Upper lobe of left lung (tissue), 4 donors: Measurements from ENCODE around the gene MAGEA4.

Source experiments
- EP300 ChIP-seq, 4 donors: sonication (generic); formaldehyde crosslinking; IDR thresholded peaks; one replicate each; pipeline ENCODE4 v1.5.1; 2017; ENCODE audit warnings: antibody characterized with exemption in 4 of 4, control low read depth in 2 of 4
- TF ChIP-seq, protein P1 (sequence below), 6 experiments: fragments of 450-650 bp in 4 of 6; fragments of 200-600 bp in 2 of 6; sonication (generic) in 2 of 6; IDR thresholded peaks; one replicate each; pipeline ENCODE4 v1.5.1; 2016 to 2019; ENCODE audit warnings: antibody characterized with exemption in 6 of 6

DNA sequence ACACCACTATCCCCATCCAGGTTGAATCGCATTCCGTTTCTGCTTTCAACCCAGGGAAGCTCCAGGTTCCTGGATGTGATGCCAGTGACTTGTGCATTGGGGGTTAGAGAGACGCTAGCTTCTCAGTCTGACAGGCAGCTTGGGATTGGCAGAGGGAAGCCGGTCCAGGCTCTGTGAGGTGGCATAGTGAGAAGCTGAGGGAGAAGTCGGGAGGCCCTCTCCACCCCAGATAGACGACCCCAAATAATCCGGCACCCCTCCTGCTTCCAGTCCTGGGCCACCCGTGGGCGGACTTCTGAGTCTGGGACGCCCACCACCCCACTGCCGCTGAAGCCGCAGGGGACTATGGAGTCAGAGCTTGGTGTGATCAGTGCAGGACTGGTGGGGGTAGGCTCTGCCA is 7.4 kb downstream of the MAGEA4 start:
- TF ChIP-seq, protein P1, sequence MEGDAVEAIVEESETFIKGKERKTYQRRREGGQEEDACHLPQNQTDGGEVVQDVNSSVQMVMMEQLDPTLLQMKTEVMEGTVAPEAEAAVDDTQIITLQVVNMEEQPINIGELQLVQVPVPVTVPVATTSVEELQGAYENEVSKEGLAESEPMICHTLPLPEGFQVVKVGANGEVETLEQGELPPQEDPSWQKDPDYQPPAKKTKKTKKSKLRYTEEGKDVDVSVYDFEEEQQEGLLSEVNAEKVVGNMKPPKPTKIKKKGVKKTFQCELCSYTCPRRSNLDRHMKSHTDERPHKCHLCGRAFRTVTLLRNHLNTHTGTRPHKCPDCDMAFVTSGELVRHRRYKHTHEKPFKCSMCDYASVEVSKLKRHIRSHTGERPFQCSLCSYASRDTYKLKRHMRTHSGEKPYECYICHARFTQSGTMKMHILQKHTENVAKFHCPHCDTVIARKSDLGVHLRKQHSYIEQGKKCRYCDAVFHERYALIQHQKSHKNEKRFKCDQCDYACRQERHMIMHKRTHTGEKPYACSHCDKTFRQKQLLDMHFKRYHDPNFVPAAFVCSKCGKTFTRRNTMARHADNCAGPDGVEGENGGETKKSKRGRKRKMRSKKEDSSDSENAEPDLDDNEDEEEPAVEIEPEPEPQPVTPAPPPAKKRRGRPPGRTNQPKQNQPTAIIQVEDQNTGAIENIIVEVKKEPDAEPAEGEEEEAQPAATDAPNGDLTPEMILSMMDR (IDR thresholded peaks at IDR 0.05), result no peak
- TF ChIP-seq EP300 (IDR thresholded peaks at IDR 0.05), result no peak
